Thyroid gland (tissue), 4 donors: Measurements from ENCODE around the gene NOS1AP.

Experiments used
- CTCF ChIP-seq, 6 experiments: fragments of 200-600 bp in 3 of 6; fragments of 450-650 bp in 3 of 6; sonication (generic) in 3 of 6; IDR thresholded peaks; one replicate each; pipeline ENCODE4 v1.5.1; 2016 to 2019; ENCODE audit warnings: antibody characterized with exemption in 6 of 6, mild to moderate bottlenecking in 2 of 6, inconsistent platforms in 1 of 6, moderate library complexity in 1 of 6
- POLR2A ChIP-seq, 2 donors: fragments of 450-650 bp; IDR thresholded peaks; one replicate each; pipeline ENCODE4 v1.6.1; 2017; ENCODE audit warnings: antibody characterized with exemption in 2 of 2, mild to moderate bottlenecking in 2 of 2, moderate library complexity in 1 of 2

- TF ChIP-seq CTCF (IDR thresholded peaks at IDR 0.05) (no peak), POLR2A (IDR thresholded peaks at IDR 0.05) (no peak)
These were observed 223.7 kb downstream of the NOS1AP start for GRCh38 chr1:162293073-162293692.
